H1 (cell line): ENCODE data around the gene KATNAL1.

Experiments used
- CHD1 ChIP-seq: IDR thresholded peaks from 2 replicates; pipeline ENCODE4 v1.6.1; 2012; ENCODE audit warnings: low read depth, low read length, improper control_type of control experiment
- CTCF ChIP-seq, 3 experiments: IDR thresholded peaks; 1 replicate in 2 of 3; 2 replicates in 1 of 3; pipeline versions ENCODE4 v1.5.1 to v1.6.1; 2011; ENCODE audit warnings: low read length in 3 of 3, mild to moderate bottlenecking in 3 of 3, inconsistent platforms in 2 of 3, low read depth in 1 of 3, moderate library complexity in 1 of 3; ENCODE audit not compliant: insufficient read depth in 1 of 3; ENCODE audit errors: control extremely low read depth in 1 of 3
- EZH2 ChIP-seq: fragments of 200-600 bp; sonication (generic); IDR thresholded peaks from 2 replicates; pipeline ENCODE4 v1.7.1; 2012; ENCODE audit warnings: low read depth, mild to moderate bottlenecking, moderate library complexity, low read length, inconsistent platforms; ENCODE audit not compliant: severe bottlenecking
- GTF2F1 ChIP-seq: IDR thresholded peaks from 2 replicates; pipeline ENCODE4 v1.6.1; 2012; ENCODE audit warnings: low read depth, low read length, improper control_type of control experiment, borderline replicate concordance
- MAX ChIP-seq: IDR thresholded peaks from 2 replicates; pipeline ENCODE4 v1.6.1; 2012; ENCODE audit warnings: inconsistent platforms
- SRF ChIP-seq: IDR thresholded peaks from 2 replicates; pipeline ENCODE4 v1.6.1; 2011; ENCODE audit warnings: mild to moderate bottlenecking, low read depth, low read length, moderate library complexity
- TCF12 ChIP-seq: IDR thresholded peaks from 2 replicates; pipeline ENCODE4 v1.6.1; 2011; ENCODE audit warnings: low read depth, mild to moderate bottlenecking, low read length
- TEAD4 ChIP-seq: IDR thresholded peaks from 2 replicates; pipeline ENCODE4 v1.6.1; 2012; ENCODE audit warnings: low read depth, low read length, inconsistent platforms, mixed read lengths

- TF ChIP-seq SRF (no peak), MAX (no peak), CTCF (IDR thresholded peaks at IDR 0.05; ENCODE audit: control extremely low read depth in 1 of 3, insufficient read depth in 1 of 3, low read depth in 1 of 3, low read length in 3 of 3) (no peak), GTF2F1 (no peak), CHD1 (no peak), TEAD4 (no peak), EZH2 (no peak), TCF12 (no peak)
Measured at GRCh38 chr13:30355839-30356238, 48.5 kb upstream of the KATNAL1 start.
